HG02981 (cell line): Measurements from ENCODE around the gene ZNF79.

Experiments
- ATAC-seq: cut with Tn5 transposase; IDR thresholded peaks from one replicate; pipeline ENCODE4 v1.9.1; 2021; ENCODE audit warnings: mild to moderate bottlenecking, moderate library complexity; ENCODE audit not compliant: unreplicated experiment

Gene ZNF79

DNA sequence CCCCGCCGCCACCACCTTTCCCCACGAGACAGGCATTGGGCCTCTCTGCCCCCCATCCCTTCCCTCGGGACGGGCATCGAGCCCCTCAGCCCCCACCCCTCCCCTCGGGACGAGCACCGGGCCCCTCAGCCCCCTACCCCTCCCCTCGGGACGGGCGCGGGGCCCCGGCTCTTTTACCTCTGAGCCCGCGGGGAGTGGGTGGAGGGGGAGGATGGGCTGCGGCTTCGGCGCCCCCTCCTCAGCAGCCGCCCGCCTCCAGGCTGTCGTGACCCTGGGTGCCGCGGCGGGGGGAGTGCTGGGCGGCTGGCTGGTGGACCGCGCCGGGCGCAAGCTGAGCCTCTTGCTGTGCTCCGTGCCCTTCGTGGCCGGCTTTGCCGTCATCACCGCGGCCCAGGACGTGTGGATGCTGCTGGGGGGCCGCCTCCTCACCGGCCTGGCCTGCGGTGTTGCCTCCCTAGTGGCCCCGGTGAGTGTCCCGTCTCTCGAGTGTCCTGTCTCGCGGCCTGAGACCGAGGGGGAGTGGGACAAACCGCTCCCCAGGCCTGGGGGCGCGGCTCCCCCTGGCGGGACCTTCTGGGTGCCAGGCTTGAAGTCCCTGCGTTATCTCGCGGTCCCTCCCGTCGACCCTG, 26.4 kb upstream of the ZNF79 start:
- no peak for ATAC-seq

DNA sequence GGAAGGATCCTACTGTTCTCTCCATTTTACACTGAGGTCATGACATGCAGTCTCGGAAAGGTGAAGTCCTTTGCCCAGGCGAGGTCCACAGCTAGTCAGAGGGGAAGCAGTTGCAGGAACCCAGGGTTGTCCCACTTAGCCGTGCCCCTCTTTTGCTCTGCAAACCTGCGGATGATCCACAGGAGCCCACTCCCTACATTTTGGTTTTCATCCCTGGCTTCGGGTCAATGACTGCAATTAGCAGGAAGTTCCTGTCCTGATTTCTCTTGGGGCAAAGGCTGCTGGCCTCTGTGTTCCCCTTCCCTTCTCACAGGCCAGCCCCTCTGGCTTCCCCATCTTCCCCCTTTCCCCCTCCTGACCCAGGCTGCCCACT, 25.9 kb upstream of the ZNF79 start:
- ATAC-seq = no peak

DNA sequence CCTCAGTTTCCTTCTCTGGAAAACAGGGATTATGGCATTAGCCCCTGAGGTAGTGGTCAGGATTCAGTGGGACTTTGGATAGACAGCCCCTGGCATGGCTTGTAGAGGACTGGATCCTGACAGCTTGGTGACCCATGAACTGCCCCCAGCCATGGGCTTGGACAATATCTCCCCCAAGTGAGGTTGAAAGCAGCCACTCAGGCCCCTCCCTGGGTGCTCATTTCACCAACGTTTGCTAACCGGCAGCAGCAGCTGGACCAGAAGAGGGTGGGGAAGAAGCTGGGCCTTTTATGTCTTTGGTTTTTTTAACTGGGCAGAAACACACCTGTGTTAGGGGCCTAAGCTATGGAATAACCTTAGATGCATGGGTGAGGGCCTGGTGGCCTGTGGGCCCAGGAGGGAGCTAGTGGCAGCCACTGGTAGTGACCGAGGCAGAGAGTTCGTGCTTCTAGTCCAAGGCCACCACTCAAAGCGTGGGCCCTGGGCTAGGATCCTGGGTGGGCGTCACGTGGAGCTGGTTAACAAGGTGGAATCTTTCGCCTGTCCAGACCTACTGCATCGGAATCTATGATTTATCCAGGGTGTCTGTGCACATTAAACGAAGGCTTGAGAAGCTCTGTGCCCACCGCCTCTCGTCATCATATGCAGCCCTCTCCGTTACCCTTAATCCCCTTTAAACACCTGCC, 25.3 kb upstream of the ZNF79 start:
- ATAC-seq = no peak

GRCh38 chr9:127399736-127400269, 24.4 kb upstream of the ZNF79 start:
- ATAC-seq = no peak

DNA sequence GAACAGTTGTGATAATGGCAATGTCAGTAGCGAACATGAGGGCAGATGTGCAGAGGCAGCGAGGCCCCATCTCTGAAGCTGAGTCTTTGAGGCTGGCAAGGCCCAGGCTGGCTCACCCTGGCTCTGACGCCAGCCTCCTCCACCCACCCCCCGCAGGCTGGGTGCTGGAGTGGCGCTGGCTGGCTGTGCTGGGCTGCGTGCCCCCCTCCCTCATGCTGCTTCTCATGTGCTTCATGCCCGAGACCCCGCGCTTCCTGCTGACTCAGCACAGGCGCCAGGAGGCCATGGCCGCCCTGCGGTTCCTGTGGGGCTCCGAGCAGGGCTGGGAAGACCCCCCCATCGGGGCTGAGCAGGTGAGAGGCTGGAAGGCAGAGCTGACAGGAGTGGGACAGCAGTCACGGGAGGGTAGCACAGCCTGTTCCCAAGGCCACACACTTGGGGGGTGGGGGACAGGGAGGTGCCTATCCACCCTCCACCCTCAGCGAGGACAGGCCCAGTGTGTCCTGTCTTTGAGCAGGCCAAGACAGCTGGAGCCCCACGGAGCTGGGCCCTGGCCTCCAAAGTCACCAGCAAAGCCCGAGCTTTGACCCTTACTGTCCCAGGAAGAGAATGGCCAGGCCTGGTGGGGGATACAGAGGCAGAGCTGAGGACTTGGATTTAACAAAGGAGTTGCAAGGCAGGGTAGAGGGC, 21.6 kb upstream of the ZNF79 start:
- no peak for ATAC-seq

- no peak for ATAC-seq
Observed at GRCh38 chr9:127403507-127404192, 20.5 kb upstream of the ZNF79 start.

GRCh38 chr9:127404631-127405030, 19.6 kb upstream of the ZNF79 start:
- no peak for ATAC-seq

GRCh38 chr9:127405344-127406125, 18.6 kb upstream of the ZNF79 start:
- no peak for ATAC-seq

DNA sequence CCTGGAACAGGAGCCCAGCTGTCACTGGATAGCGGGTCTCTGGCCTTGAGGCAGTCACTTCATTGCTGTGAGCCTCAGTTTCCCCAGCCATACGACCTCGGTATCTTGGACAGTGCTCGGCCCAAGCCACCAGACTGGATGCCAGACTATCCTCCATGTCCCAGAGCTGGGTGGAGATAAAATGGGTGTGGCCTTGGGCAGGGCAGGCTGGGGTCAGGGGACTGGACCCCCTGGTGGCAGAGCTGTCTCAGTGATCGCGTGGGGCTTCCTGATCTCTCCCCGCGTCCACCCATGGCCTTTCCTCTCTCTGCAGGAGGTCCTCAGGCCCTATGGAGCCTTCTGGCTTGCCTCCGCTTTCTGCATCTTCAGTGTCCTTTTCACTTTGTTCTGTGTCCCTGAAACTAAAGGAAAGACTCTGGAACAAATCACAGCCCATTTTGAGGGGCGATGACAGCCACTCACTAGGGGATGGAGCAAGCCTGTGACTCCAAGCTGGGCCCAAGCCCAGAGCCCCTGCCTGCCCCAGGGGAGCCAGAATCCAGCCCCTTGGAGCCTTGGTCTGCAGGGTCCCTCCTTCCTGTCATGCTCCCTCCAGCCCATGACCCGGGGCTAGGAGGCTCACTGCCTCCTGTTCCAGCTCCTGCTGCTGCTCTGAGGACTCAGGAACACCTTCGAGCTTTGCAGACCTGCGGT, 17.2 kb upstream of the ZNF79 start:
- no peak for ATAC-seq

DNA sequence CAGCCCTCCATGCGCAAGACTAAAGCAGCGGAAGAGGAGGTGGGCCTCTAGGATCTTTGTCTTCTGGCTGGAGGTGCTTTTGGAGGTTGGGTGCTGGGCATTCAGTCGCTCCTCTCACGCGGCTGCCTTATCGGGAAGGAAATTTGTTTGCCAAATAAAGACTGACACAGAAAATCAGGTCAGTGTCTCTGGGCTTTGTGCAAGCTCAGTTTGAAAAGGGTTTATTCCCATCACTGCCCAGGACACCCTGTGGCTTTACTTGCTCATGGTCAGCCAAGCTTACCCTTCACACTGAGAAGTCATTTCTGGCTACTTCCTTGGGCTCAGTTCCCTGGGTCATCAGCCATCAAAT, 16.7 kb upstream of the ZNF79 start:
- no peak for ATAC-seq

- no peak for ATAC-seq
Observed at GRCh38 chr9:127411122-127411521, 13.1 kb upstream of the ZNF79 start.

GRCh38 chr9:127415141-127415540, 9.0 kb upstream of the ZNF79 start:
- no peak for ATAC-seq

DNA sequence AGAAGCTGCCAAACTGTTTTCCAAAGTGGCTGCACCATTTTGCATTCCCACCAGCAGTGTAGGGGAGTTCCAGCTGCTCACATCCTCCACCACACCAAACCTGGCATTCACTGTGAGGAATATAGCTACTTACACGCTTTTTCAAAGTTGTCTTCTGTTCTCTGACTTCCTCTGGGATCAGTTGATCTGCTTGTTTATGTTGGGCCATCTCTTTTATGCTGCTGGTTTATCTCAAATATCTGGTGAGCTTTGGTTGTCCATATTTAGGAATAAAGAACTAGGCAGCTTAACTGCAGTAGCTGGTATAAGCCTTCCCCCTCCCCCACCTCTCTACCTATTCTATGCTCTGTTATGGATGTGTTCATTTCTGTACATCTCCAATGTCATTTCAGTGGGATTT, 8.5 kb upstream of the ZNF79 start:
- ATAC-seq = no peak

DNA sequence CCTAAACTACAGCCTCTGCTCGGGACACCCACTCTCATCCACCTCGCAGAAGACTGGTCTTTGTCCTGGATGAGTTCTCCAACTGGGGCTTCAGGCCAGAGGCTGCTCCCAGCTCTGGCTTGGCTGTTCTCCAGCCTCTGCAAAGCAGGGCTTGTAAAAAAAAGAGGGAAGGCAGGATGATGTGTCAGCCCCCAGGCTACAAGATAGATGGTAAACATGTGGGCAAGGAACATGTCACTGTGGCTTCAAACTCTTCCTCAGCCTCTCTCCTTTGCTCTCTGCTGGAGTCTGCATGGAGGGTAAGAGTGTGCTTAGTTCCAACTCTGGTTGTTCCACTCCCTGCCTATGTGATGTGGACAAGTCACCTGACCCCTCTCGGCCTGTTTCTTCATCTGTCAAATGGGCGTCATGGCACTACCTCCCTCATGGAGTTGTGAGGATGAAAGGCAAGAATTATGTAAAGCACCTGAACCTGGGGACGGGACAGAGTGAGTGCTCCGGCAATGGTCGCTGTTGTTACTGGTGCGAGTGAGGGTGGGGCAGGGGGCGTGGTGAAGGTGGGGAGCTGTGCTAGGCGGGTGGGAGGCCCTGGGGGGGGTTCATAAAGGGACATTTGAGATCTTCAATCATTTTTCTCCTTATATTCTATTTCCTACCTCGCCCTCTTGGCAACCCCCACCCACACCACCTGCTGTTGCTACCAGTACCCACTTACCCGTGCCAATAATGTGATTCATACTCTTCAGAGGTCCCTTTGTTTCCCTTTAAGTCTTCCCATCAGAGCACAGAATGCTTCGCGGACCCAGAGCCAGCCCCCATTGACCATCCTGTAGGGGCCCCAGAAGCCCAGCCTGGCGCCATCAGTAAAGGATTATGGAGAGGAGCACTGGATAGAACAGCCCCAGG, 6.8 kb upstream of the ZNF79 start:
- ATAC-seq = no peak

- ATAC-seq = no peak
Observed at GRCh38 chr9:127418037-127418471, 6.1 kb upstream of the ZNF79 start.

- no peak for ATAC-seq
Observed at GRCh38 chr9:127419348-127419747, 4.8 kb upstream of the ZNF79 start.

- no peak for ATAC-seq
Observed at GRCh38 chr9:127421057-127421456, 3.1 kb upstream of the ZNF79 start.

GRCh38 chr9:127422133-127422782, 1.9 kb upstream of the ZNF79 start:
- no peak for ATAC-seq

- no peak for ATAC-seq
Observed at GRCh38 chr9:127422787-127423186, 1.4 kb upstream of the ZNF79 start.
